ENCODE measurements around the gene YY1. TPM values are rescaled to one million over a fixed set of nuclear protein-coding genes. Genes with fewer than 3 reads are reported as not detected.

The YY1 gene
- total RNA-seq, 1 experiment from 2014 or later: 83.1 TPM

DNA sequence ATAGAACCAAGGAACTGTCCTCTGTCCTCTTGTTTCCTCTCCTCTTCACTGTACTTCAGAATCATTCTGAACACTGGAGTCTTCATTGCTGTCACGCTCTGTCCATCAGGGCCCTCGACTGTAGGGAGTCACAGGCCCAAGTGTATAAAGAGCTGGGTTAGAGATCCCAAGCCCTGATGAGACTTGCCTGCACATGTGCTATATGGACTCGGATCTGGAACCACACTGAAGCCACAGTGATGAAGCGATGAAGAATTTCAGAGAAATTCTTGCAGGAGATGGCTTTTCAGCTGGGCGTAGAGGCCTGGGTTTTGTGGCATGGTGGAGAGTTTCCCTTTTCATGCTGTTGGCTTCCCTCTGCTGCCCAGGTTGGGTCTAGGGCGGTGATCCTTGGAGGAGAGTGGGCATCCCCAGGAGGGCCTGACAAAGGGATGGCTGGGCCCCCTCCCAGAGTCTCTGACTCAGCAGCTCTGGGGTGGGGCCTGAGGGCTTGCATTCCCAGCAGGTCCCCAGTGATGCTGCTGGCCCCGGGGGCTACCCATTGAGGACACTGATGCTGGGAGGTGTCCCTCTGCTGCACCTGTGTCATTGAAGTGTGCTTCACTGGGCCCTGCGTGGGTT lies 39.6 kb upstream of the YY1 start (continued):
- TF ChIP-seq, protein P1, sequence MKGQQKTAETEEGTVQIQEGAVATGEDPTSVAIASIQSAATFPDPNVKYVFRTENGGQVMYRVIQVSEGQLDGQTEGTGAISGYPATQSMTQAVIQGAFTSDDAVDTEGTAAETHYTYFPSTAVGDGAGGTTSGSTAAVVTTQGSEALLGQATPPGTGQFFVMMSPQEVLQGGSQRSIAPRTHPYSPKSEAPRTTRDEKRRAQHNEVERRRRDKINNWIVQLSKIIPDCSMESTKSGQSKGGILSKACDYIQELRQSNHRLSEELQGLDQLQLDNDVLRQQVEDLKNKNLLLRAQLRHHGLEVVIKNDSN (CRISPR knock-in tag; IDR thresholded peaks at IDR 0.05): no peak
- TF ChIP-seq ELF4 (CRISPR knock-in tag; IDR thresholded peaks at IDR 0.05; ENCODE audit: low read depth): no peak

DNA sequence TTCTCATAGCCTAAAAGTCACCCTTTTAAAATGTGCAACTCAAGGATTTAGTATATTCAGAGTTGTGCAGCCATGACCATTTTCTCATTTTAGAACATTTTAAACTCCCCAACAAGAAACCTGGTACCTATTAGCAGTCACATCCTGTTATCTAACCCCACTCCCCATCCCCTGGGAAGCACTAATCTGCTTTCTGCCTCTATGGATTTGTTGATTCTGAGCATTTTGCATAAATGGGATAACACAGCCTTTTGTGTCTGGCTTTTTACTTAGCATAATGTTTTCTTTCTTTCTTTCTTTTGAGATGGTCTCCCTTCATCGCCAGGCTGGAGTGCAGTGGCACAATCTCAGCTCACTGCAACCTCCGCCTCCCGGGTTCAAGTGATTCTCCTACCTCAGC lies 38.6 kb upstream of the YY1 start:
- Mint-ChIP-seq H3K27ac (no peak overlapping the region), H3K27me3 (ENCODE audit: low read depth) (peaks cover 3% of the 10 kb centered on the region; the same call in 1 of the 2 replicates), H3K36me3 (no peaks in the 10 kb centered on the region), H3K4me3 (no peak overlapping the region), H3K4me1 (peaks cover 8% of the 10 kb centered on the region), H3K9me3 (no peaks in the 10 kb centered on the region)
- ATAC-seq: no peak
- TF ChIP-seq SOX15 (CRISPR knock-in tag; IDR thresholded peaks at IDR 0.05) (no peak), NR3C1 (CRISPR knock-in tag; conservative IDR thresholded peaks at IDR 0.05; ENCODE audit: low read depth) (no peak), ETV6 (CRISPR knock-in tag; IDR thresholded peaks at IDR 0.05) (no peak)
- TF ChIP-seq, protein P2, sequence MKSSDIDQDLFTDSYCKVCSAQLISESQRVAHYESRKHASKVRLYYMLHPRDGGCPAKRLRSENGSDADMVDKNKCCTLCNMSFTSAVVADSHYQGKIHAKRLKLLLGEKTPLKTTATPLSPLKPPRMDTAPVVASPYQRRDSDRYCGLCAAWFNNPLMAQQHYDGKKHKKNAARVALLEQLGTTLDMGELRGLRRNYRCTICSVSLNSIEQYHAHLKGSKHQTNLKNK (CRISPR knock-in tag; IDR thresholded peaks at IDR 0.05): no peak
- CTCF ChIA-PET: no interaction called here
- POLR2A ChIA-PET: no interaction called here
- DNase-seq (ENCODE audit: low spot score): no peak

DNA sequence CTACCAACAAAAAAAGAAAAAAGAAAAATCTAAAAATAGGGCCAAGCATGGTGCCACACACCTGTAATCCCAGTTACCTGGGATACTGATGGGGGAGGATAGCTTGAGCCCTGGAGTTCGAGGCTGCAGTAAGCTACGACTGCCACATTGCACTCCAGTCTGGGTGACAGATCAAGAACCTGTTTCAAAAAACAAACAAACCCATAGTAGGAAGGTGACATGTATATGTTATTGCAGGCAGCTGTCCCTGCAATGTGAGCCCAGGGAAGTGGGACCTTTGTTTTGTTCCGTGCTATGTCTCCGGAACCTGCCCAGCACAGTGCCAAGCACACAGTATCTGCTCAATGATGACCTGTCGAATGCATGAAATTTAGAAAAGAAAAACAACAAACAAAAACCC lies 37.2 kb upstream of the YY1 start:
- peaks cover 8% of the 10 kb centered on the region for H3K4me1 Mint-ChIP-seq
- DNase-seq (ENCODE audit: low spot score) (no peak), ATAC-seq (no peak)
- H3K27me3 Mint-ChIP-seq (ENCODE audit: low read depth): no peaks in the 10 kb centered on the region; the same call in 1 of the 2 replicates
- ChIA-PET CTCF (interaction anchor here (1.1 kb wide), 1 partner anchor 9 kb away, joined by 9 read pairs; no protein-coding TSS in a partner anchor), POLR2A (interaction anchor here (0.5 kb wide), 1 partner anchor 31 kb away, joined by 5 read pairs; no protein-coding TSS in a partner anchor)
- H3K4me3 Mint-ChIP-seq: no peak overlapping the region
- H3K9me3 Mint-ChIP-seq: no peaks in the 10 kb centered on the region
- H3K27ac Mint-ChIP-seq: no peak overlapping the region
- TF ChIP-seq, protein P3, sequence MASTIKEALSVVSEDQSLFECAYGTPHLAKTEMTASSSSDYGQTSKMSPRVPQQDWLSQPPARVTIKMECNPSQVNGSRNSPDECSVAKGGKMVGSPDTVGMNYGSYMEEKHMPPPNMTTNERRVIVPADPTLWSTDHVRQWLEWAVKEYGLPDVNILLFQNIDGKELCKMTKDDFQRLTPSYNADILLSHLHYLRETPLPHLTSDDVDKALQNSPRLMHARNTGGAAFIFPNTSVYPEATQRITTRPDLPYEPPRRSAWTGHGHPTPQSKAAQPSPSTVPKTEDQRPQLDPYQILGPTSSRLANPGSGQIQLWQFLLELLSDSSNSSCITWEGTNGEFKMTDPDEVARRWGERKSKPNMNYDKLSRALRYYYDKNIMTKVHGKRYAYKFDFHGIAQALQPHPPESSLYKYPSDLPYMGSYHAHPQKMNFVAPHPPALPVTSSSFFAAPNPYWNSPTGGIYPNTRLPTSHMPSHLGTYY (CRISPR knock-in tag; IDR thresholded peaks at IDR 0.05): no peak
- no peak for TF ChIP-seq ZNF232 (CRISPR knock-in tag; IDR thresholded peaks at IDR 0.05)
- TF ChIP-seq, protein P2 (CRISPR knock-in tag; IDR thresholded peaks at IDR 0.05): no peak
- TF ChIP-seq, protein P4, sequence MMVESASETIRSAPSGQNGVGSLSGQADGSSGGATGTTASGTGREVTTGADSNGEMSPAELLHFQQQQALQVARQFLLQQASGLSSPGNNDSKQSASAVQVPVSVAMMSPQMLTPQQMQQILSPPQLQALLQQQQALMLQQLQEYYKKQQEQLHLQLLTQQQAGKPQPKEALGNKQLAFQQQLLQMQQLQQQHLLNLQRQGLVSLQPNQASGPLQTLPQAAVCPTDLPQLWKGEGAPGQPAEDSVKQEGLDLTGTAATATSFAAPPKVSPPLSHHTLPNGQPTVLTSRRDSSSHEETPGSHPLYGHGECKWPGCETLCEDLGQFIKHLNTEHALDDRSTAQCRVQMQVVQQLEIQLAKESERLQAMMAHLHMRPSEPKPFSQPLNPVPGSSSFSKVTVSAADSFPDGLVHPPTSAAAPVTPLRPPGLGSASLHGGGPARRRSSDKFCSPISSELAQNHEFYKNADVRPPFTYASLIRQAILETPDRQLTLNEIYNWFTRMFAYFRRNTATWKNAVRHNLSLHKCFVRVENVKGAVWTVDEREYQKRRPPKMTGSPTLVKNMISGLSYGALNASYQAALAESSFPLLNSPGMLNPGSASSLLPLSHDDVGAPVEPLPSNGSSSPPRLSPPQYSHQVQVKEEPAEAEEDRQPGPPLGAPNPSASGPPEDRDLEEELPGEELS (CRISPR knock-in tag; IDR thresholded peaks at IDR 0.05): no peak
- no peaks in the 10 kb centered on the region for H3K36me3 Mint-ChIP-seq

DNA sequence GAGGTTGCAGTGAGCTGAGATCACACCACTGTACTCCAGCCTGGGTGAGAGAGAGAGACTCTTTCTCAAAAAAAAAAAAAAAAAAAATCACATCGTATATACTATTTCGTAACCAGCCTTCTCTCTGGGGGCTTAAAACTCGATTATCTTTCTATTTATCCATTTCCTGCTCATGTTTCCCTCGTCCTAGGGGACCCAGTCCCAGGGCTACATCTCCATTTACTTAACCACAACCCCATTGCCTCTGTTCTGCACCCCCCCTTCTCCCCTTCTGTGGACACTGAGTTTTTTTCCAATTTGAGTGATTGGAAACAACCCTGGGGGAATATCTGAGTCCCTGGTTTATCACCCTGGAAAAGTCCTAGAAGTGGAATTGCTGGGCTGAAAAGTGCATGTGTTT lies 36.2 kb upstream of the YY1 start:
- POLR2A ChIA-PET: no interaction called here
- H3K27ac Mint-ChIP-seq: no peak overlapping the region
- peaks cover 5% of the 10 kb centered on the region for H3K36me3 Mint-ChIP-seq
- no peak for ATAC-seq
- no peaks in the 10 kb centered on the region; the same call in 1 of the 2 replicates for H3K27me3 Mint-ChIP-seq (ENCODE audit: low read depth)
- CTCF ChIA-PET: interaction anchor here (1.5 to 4.3 kb wide), 2 partner anchors 9 to 12 kb away, joined by 3 to 31 read pairs; no protein-coding TSS in a partner anchor
- no peak overlapping the region for H3K4me3 Mint-ChIP-seq
- peaks cover 5% of the 10 kb centered on the region for H3K9me3 Mint-ChIP-seq
- peaks cover 8% of the 10 kb centered on the region for H3K4me1 Mint-ChIP-seq
- DNase-seq (ENCODE audit: low spot score): no peak
- no peak for TF ChIP-seq NR3C1 (CRISPR knock-in tag; conservative IDR thresholded peaks at IDR 0.05; ENCODE audit: low read depth)
- TF ChIP-seq ESRRA (CRISPR knock-in tag; IDR thresholded peaks at IDR 0.05; ENCODE audit: borderline replicate concordance): no peak
- TF ChIP-seq, protein P5, sequence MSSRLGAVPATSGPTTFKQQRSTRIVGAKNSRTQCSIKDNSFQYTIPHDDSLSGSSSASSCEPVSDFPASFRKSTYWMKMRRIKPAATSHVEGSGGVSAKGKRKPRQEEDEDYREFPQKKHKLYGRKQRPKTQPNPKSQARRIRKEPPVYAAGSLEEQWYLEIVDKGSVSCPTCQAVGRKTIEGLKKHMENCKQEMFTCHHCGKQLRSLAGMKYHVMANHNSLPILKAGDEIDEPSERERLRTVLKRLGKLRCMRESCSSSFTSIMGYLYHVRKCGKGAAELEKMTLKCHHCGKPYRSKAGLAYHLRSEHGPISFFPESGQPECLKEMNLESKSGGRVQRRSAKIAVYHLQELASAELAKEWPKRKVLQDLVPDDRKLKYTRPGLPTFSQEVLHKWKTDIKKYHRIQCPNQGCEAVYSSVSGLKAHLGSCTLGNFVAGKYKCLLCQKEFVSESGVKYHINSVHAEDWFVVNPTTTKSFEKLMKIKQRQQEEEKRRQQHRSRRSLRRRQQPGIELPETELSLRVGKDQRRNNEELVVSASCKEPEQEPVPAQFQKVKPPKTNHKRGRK (CRISPR knock-in tag; IDR thresholded peaks at IDR 0.05; ENCODE audit: borderline replicate concordance): no peak
- no peak for TF ChIP-seq GTF2I (CRISPR knock-in tag; conservative IDR thresholded peaks at IDR 0.05)
- TF ChIP-seq TEAD1 (CRISPR knock-in tag; IDR thresholded peaks at IDR 0.05): no peak
- TF ChIP-seq ELF4 (CRISPR knock-in tag; IDR thresholded peaks at IDR 0.05; ENCODE audit: low read depth): no peak
- TF ChIP-seq FOXJ3 (CRISPR knock-in tag; IDR thresholded peaks at IDR 0.05; ENCODE audit: borderline replicate concordance): no peak
- TF ChIP-seq, protein P6, sequence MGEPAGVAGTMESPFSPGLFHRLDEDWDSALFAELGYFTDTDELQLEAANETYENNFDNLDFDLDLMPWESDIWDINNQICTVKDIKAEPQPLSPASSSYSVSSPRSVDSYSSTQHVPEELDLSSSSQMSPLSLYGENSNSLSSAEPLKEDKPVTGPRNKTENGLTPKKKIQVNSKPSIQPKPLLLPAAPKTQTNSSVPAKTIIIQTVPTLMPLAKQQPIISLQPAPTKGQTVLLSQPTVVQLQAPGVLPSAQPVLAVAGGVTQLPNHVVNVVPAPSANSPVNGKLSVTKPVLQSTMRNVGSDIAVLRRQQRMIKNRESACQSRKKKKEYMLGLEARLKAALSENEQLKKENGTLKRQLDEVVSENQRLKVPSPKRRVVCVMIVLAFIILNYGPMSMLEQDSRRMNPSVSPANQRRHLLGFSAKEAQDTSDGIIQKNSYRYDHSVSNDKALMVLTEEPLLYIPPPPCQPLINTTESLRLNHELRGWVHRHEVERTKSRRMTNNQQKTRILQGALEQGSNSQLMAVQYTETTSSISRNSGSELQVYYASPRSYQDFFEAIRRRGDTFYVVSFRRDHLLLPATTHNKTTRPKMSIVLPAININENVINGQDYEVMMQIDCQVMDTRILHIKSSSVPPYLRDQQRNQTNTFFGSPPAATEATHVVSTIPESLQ (CRISPR knock-in tag; IDR thresholded peaks at IDR 0.05): no peak
- TF ChIP-seq ETV6 (CRISPR knock-in tag; IDR thresholded peaks at IDR 0.05): no peak
- TF ChIP-seq MYBL2 (CRISPR knock-in tag; IDR thresholded peaks at IDR 0.05): no peak
- no peak for TF ChIP-seq NR2C2 (CRISPR knock-in tag; IDR thresholded peaks at IDR 0.05)
- no peak for TF ChIP-seq TP53 (CRISPR knock-in tag; IDR thresholded peaks at IDR 0.05)
